GM12864 (cell line): ENCODE data around the gene NCAM1.

Source experiments
- DNase-seq: peaks from one replicate; pipeline ENCODE4 v3.0.0-alpha.2; 2011; ENCODE audit warnings: low read depth
- H3K4me3 ChIP-seq: 2 replicates; pipeline ENCODE4 v1.5.1; 2011; ENCODE audit warnings: mild to moderate bottlenecking, low read depth, low read length, control low read depth
- TF ChIP-seq, protein P1 (sequence below): IDR thresholded peaks from 2 replicates; pipeline ENCODE4 v1.5.1; 2011; ENCODE audit warnings: low read depth, mild to moderate bottlenecking, moderate library complexity, low read length, control low read depth, inconsistent platforms; ENCODE audit errors: missing control alignments

Gene NCAM1

DNA sequence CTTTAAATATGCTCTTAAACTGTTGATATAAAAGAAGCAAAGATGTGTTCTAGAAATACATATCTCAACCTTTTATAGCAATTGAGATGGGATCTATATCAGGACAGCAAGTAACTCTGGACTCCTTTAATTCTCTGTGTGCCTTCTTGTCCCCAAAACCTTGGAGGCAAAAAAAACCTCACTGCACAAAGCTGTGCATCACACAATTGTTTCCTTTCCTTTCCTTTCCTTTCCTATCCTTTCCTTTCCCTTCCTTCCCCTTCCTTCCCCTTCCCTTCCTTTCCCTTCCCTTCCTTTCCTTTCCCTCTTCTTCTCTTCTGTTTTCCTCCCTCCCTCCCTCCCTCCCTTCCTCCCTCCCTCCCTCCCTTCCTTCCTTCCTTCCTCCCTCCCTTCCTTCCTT, 343.7 kb downstream of the NCAM1 start:
- TF ChIP-seq, protein P1, sequence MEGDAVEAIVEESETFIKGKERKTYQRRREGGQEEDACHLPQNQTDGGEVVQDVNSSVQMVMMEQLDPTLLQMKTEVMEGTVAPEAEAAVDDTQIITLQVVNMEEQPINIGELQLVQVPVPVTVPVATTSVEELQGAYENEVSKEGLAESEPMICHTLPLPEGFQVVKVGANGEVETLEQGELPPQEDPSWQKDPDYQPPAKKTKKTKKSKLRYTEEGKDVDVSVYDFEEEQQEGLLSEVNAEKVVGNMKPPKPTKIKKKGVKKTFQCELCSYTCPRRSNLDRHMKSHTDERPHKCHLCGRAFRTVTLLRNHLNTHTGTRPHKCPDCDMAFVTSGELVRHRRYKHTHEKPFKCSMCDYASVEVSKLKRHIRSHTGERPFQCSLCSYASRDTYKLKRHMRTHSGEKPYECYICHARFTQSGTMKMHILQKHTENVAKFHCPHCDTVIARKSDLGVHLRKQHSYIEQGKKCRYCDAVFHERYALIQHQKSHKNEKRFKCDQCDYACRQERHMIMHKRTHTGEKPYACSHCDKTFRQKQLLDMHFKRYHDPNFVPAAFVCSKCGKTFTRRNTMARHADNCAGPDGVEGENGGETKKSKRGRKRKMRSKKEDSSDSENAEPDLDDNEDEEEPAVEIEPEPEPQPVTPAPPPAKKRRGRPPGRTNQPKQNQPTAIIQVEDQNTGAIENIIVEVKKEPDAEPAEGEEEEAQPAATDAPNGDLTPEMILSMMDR: no peak
- DNase-seq: no peak
- no peak overlapping the region for H3K4me3 ChIP-seq

DNA sequence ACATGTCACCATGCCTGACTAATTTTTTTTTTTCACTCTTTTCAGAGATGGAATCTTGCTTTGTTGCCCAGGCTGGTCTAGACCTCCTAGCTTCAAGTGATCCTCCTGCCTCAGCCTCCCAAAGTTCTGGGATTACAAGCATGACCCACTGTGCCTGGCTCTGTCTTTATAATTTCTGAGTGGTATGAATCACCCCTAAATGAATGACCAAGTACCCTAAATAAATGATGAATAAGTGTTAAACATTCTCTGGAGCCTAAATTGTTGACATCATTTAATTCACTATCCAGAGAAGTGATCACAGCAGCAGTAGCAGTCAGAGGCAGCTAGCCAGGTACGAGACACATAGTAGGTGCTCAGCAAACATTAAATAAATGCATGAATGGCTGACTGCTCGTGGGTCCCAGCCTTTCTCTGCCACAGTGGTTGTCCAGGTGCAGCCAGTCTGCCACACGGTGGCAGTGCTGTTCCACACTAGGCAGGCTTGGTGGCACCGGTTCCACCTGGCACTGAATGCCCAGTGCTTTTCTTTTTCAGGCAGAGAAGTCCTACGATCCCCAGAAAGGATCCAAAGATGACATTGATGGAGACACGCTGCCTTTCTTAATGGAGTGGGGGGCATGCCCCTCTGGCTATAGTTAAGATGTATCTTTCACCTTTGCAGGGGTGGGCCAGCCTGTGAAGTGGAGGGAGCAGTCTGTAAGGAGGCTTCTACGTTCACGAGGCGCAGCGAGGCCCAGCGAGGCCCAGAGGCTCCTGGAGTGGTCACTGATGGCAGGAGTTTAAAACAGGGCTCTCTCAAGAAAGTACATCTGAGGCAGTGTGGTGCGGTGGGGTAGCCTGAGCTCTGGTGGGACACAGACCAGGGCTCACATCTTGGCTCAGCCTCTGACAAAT, 344.5 kb downstream of the NCAM1 start:
- DNase-seq: no peak
- TF ChIP-seq, protein P1: peak; percentile 97
- no peak overlapping the region for H3K4me3 ChIP-seq

DNA sequence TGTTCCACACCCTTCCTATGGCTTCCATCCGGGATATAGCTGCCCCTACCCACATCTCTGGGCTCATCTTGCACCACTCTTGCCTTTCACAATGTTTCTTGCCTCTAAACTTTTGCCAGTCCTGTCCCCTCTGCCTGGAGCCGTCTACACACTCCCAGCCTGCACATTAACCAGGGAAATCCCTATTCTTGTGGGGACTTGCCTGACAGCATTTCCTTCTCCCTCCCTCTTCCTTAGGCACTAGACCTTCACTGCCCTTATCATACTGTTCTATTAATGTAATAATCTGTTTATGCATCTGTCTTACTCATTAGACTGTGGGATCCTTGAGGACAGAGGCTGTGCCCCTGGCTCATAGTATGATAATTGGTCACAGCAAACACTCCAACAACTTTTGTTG, 347.4 kb downstream of the NCAM1 start:
- H3K4me3 ChIP-seq: no peak overlapping the region
- DNase-seq: no peak
- TF ChIP-seq, protein P1: no peak

DNA sequence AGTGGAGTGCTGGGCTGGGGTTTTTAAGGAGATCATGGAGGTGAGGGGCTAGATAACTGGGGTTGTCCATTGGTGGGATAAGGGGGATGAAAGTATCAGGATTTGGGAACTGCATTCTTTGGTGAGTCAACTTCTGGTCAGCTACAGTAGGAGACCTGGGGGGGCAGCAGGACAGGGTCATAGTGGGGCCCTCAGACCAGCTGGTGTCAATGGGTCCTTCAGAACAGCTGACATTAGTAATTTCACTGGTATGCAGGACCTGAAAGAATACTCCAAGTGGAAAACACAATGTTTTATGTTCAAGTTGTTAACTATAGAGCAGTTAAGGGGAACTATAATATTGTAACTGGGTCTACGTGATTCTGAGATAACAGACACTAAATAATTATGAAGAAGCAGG, 350.3 kb downstream of the NCAM1 start:
- no peak overlapping the region for H3K4me3 ChIP-seq
- no peak for DNase-seq
- TF ChIP-seq, protein P1: no peak

DNA sequence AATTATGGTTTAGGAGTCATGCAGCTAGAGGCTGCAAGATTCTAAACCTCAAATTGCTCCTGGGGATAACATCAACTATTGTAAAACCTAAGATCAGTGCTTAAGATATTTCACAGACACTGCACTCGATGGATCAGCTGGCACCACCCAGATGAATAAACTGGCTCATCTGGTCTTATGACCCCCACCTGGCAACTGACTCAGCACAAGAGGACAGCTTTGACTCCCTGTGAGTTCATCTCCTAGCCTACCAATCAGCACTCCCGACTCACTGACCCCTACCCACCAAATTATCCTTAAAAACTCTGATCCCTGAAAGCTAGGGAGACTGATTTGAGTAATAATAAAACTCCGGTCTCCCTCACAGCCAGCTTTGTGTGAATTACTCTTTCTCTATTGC, 352.4 kb downstream of the NCAM1 start:
- peak overlapping the region; percentile 69; the same call in 1 of the 2 replicates for H3K4me3 ChIP-seq
- TF ChIP-seq, protein P1: no peak
- DNase-seq: no peak

DNA sequence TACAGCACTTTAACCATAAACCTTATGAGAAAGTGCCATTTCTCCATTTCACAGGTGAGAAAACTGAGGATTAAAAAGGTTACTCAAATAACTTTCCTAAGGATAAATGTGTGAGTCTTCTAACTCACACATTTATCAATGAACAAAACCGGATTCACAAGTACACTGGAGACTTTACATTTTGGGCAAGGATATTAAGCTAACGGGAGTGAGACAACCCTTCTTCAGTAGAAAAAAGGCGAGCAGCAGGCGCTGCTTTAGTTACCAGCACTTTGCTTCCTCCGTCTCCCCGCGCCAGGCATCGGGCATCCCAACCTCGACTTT, 352.8 kb downstream of the NCAM1 start:
- DNase-seq: no peak
- H3K4me3 ChIP-seq: peak overlapping the region; percentile 69
- TF ChIP-seq, protein P1: no peak
